Keratinocyte (primary cell): ENCODE data around the gene ATF7. TPM values are rescaled to one million over a fixed set of nuclear protein-coding genes. Genes with fewer than 3 reads are reported as not detected.
"Not testable (repeated sequence)": the region's sequence is repeated elsewhere in the genome, so short reads cannot be mapped to it uniquely, and the experiment has no call there.

Experiments
- DNase-seq: peaks from one replicate; pipeline ENCODE4 v3.0.0-alpha.2; 2011; ENCODE audit warnings: low read depth, missing footprints, low spot score
- FAIRE-seq: peaks from 2 replicates; lab custom pipeline; 2011; peaks lifted over from hg19 to GRCh38; lab: Jason Lieb, UNC
- H2AFZ ChIP-seq: 2 replicates; pipeline ENCODE4 v1.6.0; 2012; ENCODE audit warnings: low read length, control low read depth, inconsistent platforms; ENCODE audit not compliant: control insufficient read depth
- H3K27ac ChIP-seq: 2 replicates; pipeline ENCODE4 v1.5.1; 2011; ENCODE audit warnings: low read length; ENCODE audit not compliant: control insufficient read depth, insufficient read depth
- H3K27me3 ChIP-seq: 3 replicates; pipeline ENCODE4 v1.6.0; 2011; ENCODE audit warnings: low read length; ENCODE audit not compliant: control insufficient read depth, insufficient read depth; ENCODE audit errors: extremely low read depth
- H3K36me3 ChIP-seq, 2 experiments: 2 replicates in 1 of 2; 3 replicates in 1 of 2; pipeline ENCODE4 v1.5.1; 2011; ENCODE audit warnings: low read length in 2 of 2, mild to moderate bottlenecking in 1 of 2; ENCODE audit not compliant: control insufficient read depth in 2 of 2, insufficient read depth in 2 of 2; ENCODE audit errors: extremely low read depth in 1 of 2
- H3K4me1 ChIP-seq: 3 replicates; pipeline ENCODE4 v1.5.1; 2011; ENCODE audit warnings: low read length; ENCODE audit not compliant: control insufficient read depth, insufficient read depth; ENCODE audit errors: extremely low read depth
- H3K4me2 ChIP-seq: 3 replicates; pipeline ENCODE4 v1.6.0; 2011; ENCODE audit warnings: low read depth, low read length; ENCODE audit not compliant: control insufficient read depth, insufficient read depth; ENCODE audit errors: extremely low read depth
- H3K4me3 ChIP-seq, 3 experiments: fragments of 200-600 bp in 1 of 3; sonication (generic) in 1 of 3; 2 replicates in 2 of 3; 3 replicates in 1 of 3; pipeline ENCODE4 v1.5.1; 2011 to 2016; ENCODE audit warnings: low read length in 3 of 3, mild to moderate bottlenecking in 3 of 3, control low read depth in 2 of 3, inconsistent platforms in 1 of 3, low read depth in 1 of 3, mixed read lengths in 1 of 3, mixed run types in 1 of 3, moderate library complexity in 1 of 3; ENCODE audit not compliant: control insufficient read depth in 2 of 3, insufficient read depth in 2 of 3; ENCODE audit errors: extremely low read depth in 1 of 3
- H3K79me2 ChIP-seq: 2 replicates; pipeline ENCODE4 v1.6.0; 2012; ENCODE audit warnings: low read length; ENCODE audit not compliant: control insufficient read depth, insufficient read depth
- H3K9ac ChIP-seq: 3 replicates; pipeline ENCODE4 v1.6.0; 2011; ENCODE audit warnings: low read length; ENCODE audit not compliant: control insufficient read depth, insufficient read depth; ENCODE audit errors: extremely low read depth
- H3K9me1 ChIP-seq: 3 replicates; pipeline ENCODE4 v1.6.0; 2011; ENCODE audit warnings: low read length; ENCODE audit not compliant: control insufficient read depth, insufficient read depth; ENCODE audit errors: extremely low read depth
- H3K9me3 ChIP-seq: 2 replicates; pipeline ENCODE4 v1.5.1; 2012; ENCODE audit warnings: low read depth, low read length; ENCODE audit not compliant: control insufficient read depth
- H4K20me1 ChIP-seq: 3 replicates; pipeline ENCODE4 v1.6.0; 2011; ENCODE audit warnings: low read length; ENCODE audit not compliant: control insufficient read depth, insufficient read depth; ENCODE audit errors: extremely low read depth
- CTCF ChIP-seq, 3 experiments: IDR thresholded peaks in 1 of 3; conservative IDR thresholded peaks in 1 of 3; optimal IDR thresholded peaks in 1 of 3; 2 replicates in 2 of 3; 3 replicates in 1 of 3; pipeline versions ENCODE3 to v1.5.1; 2011; ENCODE audit warnings: low read length in 3 of 3, mild to moderate bottlenecking in 3 of 3, moderate library complexity in 2 of 3, control low read depth in 1 of 3, inconsistent platforms in 1 of 3; ENCODE audit not compliant: insufficient read depth in 2 of 3; ENCODE audit errors: extremely low read depth in 1 of 3
- EZH2 ChIP-seq: IDR thresholded peaks from one replicate; pipeline ENCODE4 v1.6.1; 2012; ENCODE audit warnings: inconsistent platforms, mild to moderate bottlenecking, low read length, moderate library complexity
- dilution Hi-C: fragments of 300-500 bp; cut with MboI; formaldehyde crosslinking; loops from one replicate; pipeline ENCODE4 v1.7.0; 2020; ENCODE audit warnings: low sequenced_read_pairs; ENCODE audit not compliant: extremely low pct_ligation_motif_present
- polyA plus RNA-seq, 5 experiments: library from polyadenylated mRNA; depleted of rRNA in 3 of 5; stranded (reverse) in 3 of 5; stranded (forward) in 1 of 5; unstranded in 1 of 5; fragments of >200 nt; gene quantifications; 1 replicate in 1 of 5; 2 replicates in 3 of 5; 3 replicates in 1 of 5; pipeline versions ENCODE4 v1.2.1 to v1.2.3, GENCODE V29; 2011 to 2012; ENCODE audit warnings: missing spikeins in 2 of 5, low read depth in 1 of 5, low replicate concordance in 1 of 5

The ATF7 gene
- polyA plus RNA-seq, 1 donor (not counting 4 experiments of a cell fraction or from before 2014, with no cell fraction given) = 16.3 TPM

DNA sequence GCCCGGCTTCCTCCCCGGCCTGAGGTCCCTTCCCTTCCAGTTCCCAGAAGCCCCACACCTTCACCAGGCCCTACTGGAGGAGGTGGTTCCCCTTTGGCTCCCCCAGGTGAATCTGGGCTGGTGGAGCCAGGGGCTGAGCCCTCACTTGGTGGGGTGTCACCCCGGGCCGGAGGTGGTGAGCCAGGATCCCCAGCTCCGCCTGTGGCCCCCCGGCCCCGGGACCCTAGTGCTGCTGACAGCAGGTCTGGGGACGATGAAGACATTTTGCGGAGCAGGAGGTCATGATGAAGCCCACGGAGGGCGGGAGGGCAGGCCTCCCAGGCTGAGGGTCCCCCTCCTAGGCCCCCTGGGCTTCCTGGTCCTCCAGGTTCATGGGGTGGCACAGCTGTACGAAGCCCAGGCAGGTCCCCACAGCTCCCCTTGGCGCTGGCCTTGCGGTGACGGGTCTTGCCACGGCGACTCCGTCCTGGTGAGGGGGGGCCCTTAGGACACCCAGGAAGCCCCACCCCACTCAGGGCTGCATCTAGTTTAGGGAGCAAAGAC is 143.5 kb downstream of the ATF7 start:
- Histone ChIP-seq H3K9me3 (no peaks in the 10 kb centered on the region), H3K4me1 (peaks cover 23% of the 10 kb centered on the region), H4K20me1 (peaks cover 14% of the 10 kb centered on the region), H3K27ac (no peak overlapping the region), H3K4me2 (no peak overlapping the region), H3K9ac (no peak overlapping the region), H3K4me3 (no peak overlapping the region), H3K36me3 (peaks cover 18 to 45% of the 10 kb centered on the region in 2 experiments), H3K9me1 (peaks cover 3% of the 10 kb centered on the region), H3K79me2 (no peaks in the 10 kb centered on the region), H3K27me3 (no peaks in the 10 kb centered on the region), H2AFZ (no peak overlapping the region)
- FAIRE-seq (no peak), DNase-seq (no peak)
- dilution Hi-C loops = no loop called here
- no peak for TF ChIP-seq EZH2
- no peak for TF ChIP-seq CTCF (optimal IDR thresholded peaks at IDR 0.05 in 1 of 3, IDR thresholded peaks at IDR 0.05 in 1 of 3, conservative IDR thresholded peaks at IDR 0.05 in 1 of 3; ENCODE audit: extremely low read depth in 1 of 3, insufficient read depth in 2 of 3, low read length in 3 of 3)

GRCh38 chr12:53481939-53482586 is 144.1 kb downstream of the ATF7 start:
- DNase-seq (no peak), FAIRE-seq (no peak)
- dilution Hi-C loops = no loop called here
- H3K9ac ChIP-seq = no peak overlapping the region
- H2AFZ ChIP-seq = no peak overlapping the region
- no peak overlapping the region for H3K4me2 ChIP-seq
- H3K36me3 ChIP-seq = peaks cover 18 to 47% of the 10 kb centered on the region in 2 experiments
- H3K4me3 ChIP-seq = no peak overlapping the region
- no peaks in the 10 kb centered on the region for H3K27me3 ChIP-seq
- H4K20me1 ChIP-seq = peaks cover 14% of the 10 kb centered on the region
- H3K9me3 ChIP-seq = no peaks in the 10 kb centered on the region
- peaks cover 3% of the 10 kb centered on the region for H3K9me1 ChIP-seq
- H3K4me1 ChIP-seq = peaks cover 23% of the 10 kb centered on the region
- no peaks in the 10 kb centered on the region for H3K79me2 ChIP-seq
- H3K27ac ChIP-seq = no peak overlapping the region
- TF ChIP-seq CTCF (optimal IDR thresholded peaks at IDR 0.05 in 1 of 3, IDR thresholded peaks at IDR 0.05 in 1 of 3, conservative IDR thresholded peaks at IDR 0.05 in 1 of 3; ENCODE audit: extremely low read depth in 1 of 3, insufficient read depth in 2 of 3, low read length in 3 of 3) = peak in 2 of 3 experiments; percentile 15 to 48
- no peak for TF ChIP-seq EZH2

DNA sequence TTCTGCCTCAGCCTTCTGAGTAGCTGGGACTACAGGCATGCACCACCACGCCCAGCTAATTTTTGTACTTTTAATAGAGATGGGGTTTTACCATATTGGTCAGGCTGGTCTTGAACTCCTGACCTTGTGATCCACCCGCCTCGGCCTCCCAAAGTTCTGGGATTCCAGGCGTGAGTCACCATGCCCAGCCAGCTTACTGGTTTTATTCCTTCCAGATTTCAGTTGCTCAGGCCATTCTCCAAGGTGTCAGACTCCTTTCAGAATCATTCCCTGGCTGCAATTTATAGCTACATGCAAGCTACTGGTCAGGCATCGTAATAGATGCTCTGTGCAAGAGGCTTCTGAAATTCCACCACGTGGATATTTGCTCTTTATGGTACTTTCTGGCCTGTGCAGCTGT is 144.7 kb downstream of the ATF7 start:
- not testable (repeated sequence) for H3K4me2 ChIP-seq

More for the DNA sequence above, 144.7 kb downstream of the ATF7 start:
- H3K9ac ChIP-seq, H3K9me1 ChIP-seq, FAIRE-seq, DNase-seq, H3K27me3 ChIP-seq, dilution Hi-C loops, H3K27ac ChIP-seq, H2AFZ ChIP-seq, H3K9me3 ChIP-seq, H3K79me2 ChIP-seq, H3K4me3 ChIP-seq: not testable (repeated sequence)
- peaks cover 20 to 53% of the 10 kb centered on the region in 2 experiments for H3K36me3 ChIP-seq
- H4K20me1 ChIP-seq = peaks cover 14% of the 10 kb centered on the region
- H3K4me1 ChIP-seq = peaks cover 23% of the 10 kb centered on the region
